Naive thymus-derived CD4-positive, alpha-beta T cell (primary cell): ENCODE data around the gene CAPS. TPM values are rescaled to one million over a fixed set of nuclear protein-coding genes. Genes with fewer than 3 reads are reported as not detected.

Source experiments
- ATAC-seq: fragments of 150-1000 bp; cut with Tn5 transposase; 2 replicates; pipeline ENCODE4 v1.10.0; 2021; ENCODE audit warnings: mild to moderate bottlenecking, moderate library complexity
- CTCF ChIA-PET: fragments of 350-600 bp; sonication (Branson Sonifier 250); formaldehyde crosslinking; loops from one replicate; lab custom pipeline; 2021; ENCODE audit warnings: antibody characterized with exemption; lab: Charles Lee
- POLR2A ChIA-PET: fragments of 350-600 bp; sonication (Branson Sonifier 250); formaldehyde crosslinking; loops from one replicate; lab custom pipeline; 2021; ENCODE audit warnings: antibody characterized with exemption, inconsistent platforms; lab: Charles Lee
- DNase-seq, 9 donors: peaks; one replicate each; pipeline versions ENCODE4 v3.0.0 to v3.0.0-alpha.2; 2020 to 2022; ENCODE audit warnings: mixed read lengths in 1 of 9
- H3K27ac ChIP-seq: one replicate; pipeline ENCODE4 v1.7.0; 2013; ENCODE audit warnings: mild to moderate bottlenecking, low read depth, low read length, moderate library complexity
- H3K27me3 ChIP-seq, 2 donors: one replicate each; pipeline ENCODE4 v1.7.0; 2013; ENCODE audit warnings: low read length in 2 of 2, mild to moderate bottlenecking in 2 of 2, moderate library complexity in 2 of 2; ENCODE audit not compliant: control insufficient read depth in 2 of 2, insufficient read depth in 2 of 2
- H3K36me3 ChIP-seq, 3 experiments: 1 replicate in 2 of 3; 2 replicates in 1 of 3; pipeline ENCODE4 v1.7.0; 2013; ENCODE audit warnings: low read length in 3 of 3, mild to moderate bottlenecking in 3 of 3, moderate library complexity in 1 of 3; ENCODE audit not compliant: insufficient read depth in 3 of 3, control insufficient read depth in 2 of 3
- H3K4me1 ChIP-seq, 2 donors: one replicate each; pipeline ENCODE4 v1.7.0; 2013; ENCODE audit warnings: low read length in 2 of 2, mild to moderate bottlenecking in 2 of 2, moderate library complexity in 1 of 2; ENCODE audit not compliant: control insufficient read depth in 2 of 2, insufficient read depth in 2 of 2
- H3K4me3 ChIP-seq: 2 replicates; pipeline ENCODE4 v1.7.0; 2013; ENCODE audit warnings: mild to moderate bottlenecking, low read length
- H3K9me3 ChIP-seq, 3 experiments: 1 replicate in 2 of 3; 2 replicates in 1 of 3; pipeline ENCODE4 v1.7.0; 2013; ENCODE audit warnings: low read length in 3 of 3; ENCODE audit not compliant: control insufficient read depth in 2 of 3
- H3K27ac Mint-ChIP-seq, 9 donors: one replicate each; pipeline ENCODE4 v1.8.0; 2020 to 2022; ENCODE audit warnings: mixed read lengths in 9 of 9, mild to moderate bottlenecking in 8 of 9, moderate library complexity in 5 of 9, inconsistent platforms in 2 of 9
- H3K27me3 Mint-ChIP-seq, 5 donors: one replicate each; pipeline ENCODE4 v1.8.0; 2021 to 2022; ENCODE audit warnings: mixed read lengths in 5 of 5, mild to moderate bottlenecking in 1 of 5
- H3K36me3 Mint-ChIP-seq, 5 donors: one replicate each; pipeline ENCODE4 v1.8.0; 2020 to 2022; ENCODE audit warnings: mixed read lengths in 5 of 5, mild to moderate bottlenecking in 3 of 5, inconsistent platforms in 1 of 5
- H3K4me1 Mint-ChIP-seq, 7 donors: one replicate each; pipeline ENCODE4 v1.8.0; 2020 to 2022; ENCODE audit warnings: mixed read lengths in 7 of 7, mild to moderate bottlenecking in 3 of 7, inconsistent platforms in 1 of 7
- H3K4me3 Mint-ChIP-seq, 10 donors: one replicate each; pipeline ENCODE4 v1.8.0; 2020 to 2022; ENCODE audit warnings: mild to moderate bottlenecking in 10 of 10, mixed read lengths in 10 of 10, moderate library complexity in 6 of 10, inconsistent platforms in 2 of 10
- H3K9me3 Mint-ChIP-seq, 11 donors: one replicate each; pipeline ENCODE4 v1.8.0; 2020 to 2022; ENCODE audit warnings: mixed read lengths in 11 of 11, mild to moderate bottlenecking in 4 of 11, inconsistent platforms in 1 of 11, moderate library complexity in 1 of 11
- intact Hi-C, 2 donors: fragments of 100-400 bp; cut with micrococcal nuclease; formaldehyde crosslinking; loops; one replicate each; pipeline ENCODE4 v1.15.1; 2023
- polyA plus RNA-seq, 2 donors: library from polyadenylated mRNA; unstranded; fragments of 300-500 nt; fragmentation: Illumina TruSeq; gene quantifications; one replicate each; pipeline ENCODE4 v1.2.3, GENCODE V29; 2021
- total RNA-seq, 6 experiments: library from RNA in 5 of 6; stranded (reverse) in 5 of 6; gene quantifications; 1 replicate in 5 of 6; 2 replicates in 1 of 6; pipeline ENCODE4 v1.2.3 and lab custom pipeline; 2021 to 2026

Gene CAPS
- total and polyA plus RNA-seq, 7 experiments from 2014 or later = 1.6 to 80.6 (median 45.2) TPM

GRCh38 chr19:5948752-5949564, 34.9 kb downstream of the CAPS start:
- intact Hi-C loops = loop anchor here in 1 of 2 donors (2.0 kb wide), 1 partner anchor 14 kb away; no protein-coding TSS in a partner anchor
- Mint-ChIP-seq H3K4me3 (peak overlapping the region; percentile 69 to 84 (median 81)), H3K9me3 (peaks cover 0 to 6% (median 0%) of the 10 kb centered on the region in 11 donors), H3K27me3 (no peaks in the 10 kb centered on the region), H3K4me1 (peaks cover 72 to 95% (median 89%) of the 10 kb centered on the region in 7 donors), H3K27ac (peak overlapping the region; percentile 86 to 99 (median 93)), H3K36me3 (peaks cover 0 to 11% (median 4%) of the 10 kb centered on the region in 5 donors)
- no peaks in the 10 kb centered on the region for H3K27me3 ChIP-seq
- ATAC-seq (no peak), DNase-seq (peak in 4 of 9 donors; percentile 11 to 26 (median 20))
- ChIA-PET CTCF (interaction anchor here (0.9 to 3.6 kb wide), 5 partner anchors 14 to 74 kb away, joined by 3 to 21 read pairs (median 4); no protein-coding TSS in a partner anchor), POLR2A (interaction anchor here (0.9 to 7.1 kb wide), 9 partner anchors 8 to 45 kb away, joined by 4 to 89 read pairs (median 6); partner anchors contain the start of genes NDUFA11 and VMAC)
- no peaks in the 10 kb centered on the region for H3K9me3 ChIP-seq
- peak overlapping the region; percentile 12 for H3K4me3 ChIP-seq
- H3K36me3 ChIP-seq = peaks cover 0 to 8% (median 0%) of the 10 kb centered on the region in 3 experiments
- peak overlapping the region; percentile 71 for H3K27ac ChIP-seq
- H3K4me1 ChIP-seq = peaks cover 32 to 73% of the 10 kb centered on the region in 2 donors

DNA sequence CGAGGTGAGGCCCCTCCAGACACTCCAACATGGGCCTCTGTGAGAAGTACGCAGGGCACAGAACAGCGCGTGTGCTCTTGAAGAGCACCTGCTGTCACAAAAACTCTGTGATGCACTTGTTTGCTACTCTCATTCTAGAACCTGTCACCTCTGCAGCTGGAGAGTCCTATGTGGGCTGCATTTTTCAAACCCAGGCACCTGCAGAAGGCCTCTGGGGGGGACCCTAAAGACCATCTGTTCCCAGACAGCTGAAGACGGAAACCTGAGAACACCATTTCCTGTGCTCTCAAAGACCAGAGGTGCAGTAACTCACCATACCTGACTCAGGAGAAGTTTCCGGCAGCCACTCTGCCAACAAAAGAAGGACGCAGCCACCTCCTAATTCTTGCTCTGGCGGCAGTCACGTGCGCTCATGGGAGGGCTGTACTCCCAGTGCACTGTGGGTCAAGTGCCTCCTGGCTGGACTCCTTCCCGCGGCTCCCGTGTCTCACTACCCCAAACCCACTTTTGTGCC, 35.8 kb downstream of the CAPS start:
- intact Hi-C loops = loop anchor here (1.0 to 2.0 kb wide), 5 partner anchors 12 to 45 kb away; partner anchors contain the start of genes RANBP3 (in 1 of the 2) and VMAC (in 1 of the 2)
- POLR2A ChIA-PET = interaction anchor here (1.7 to 7.1 kb wide), 7 partner anchors 11 to 46 kb away, joined by 4 to 89 read pairs (median 13); partner anchors contain the start of genes NDUFA11 and VMAC
- peak overlapping the region; percentile 71 to 85 (median 81) for H3K4me3 Mint-ChIP-seq
- H3K27ac ChIP-seq = peak overlapping the region; percentile 71
- no peaks in the 10 kb centered on the region for H3K9me3 ChIP-seq
- peaks cover 32 to 81% of the 10 kb centered on the region in 2 donors for H3K4me1 ChIP-seq
- H3K36me3 ChIP-seq = peaks cover 0 to 8% (median 0%) of the 10 kb centered on the region in 3 experiments
- H3K36me3 Mint-ChIP-seq = peaks cover 0 to 11% (median 4%) of the 10 kb centered on the region in 5 donors
- H3K4me1 Mint-ChIP-seq = peaks cover 78 to 100% (median 95%) of the 10 kb centered on the region in 7 donors
- H3K27me3 Mint-ChIP-seq = no peaks in the 10 kb centered on the region
- ATAC-seq = peak; percentile 47
- CTCF ChIA-PET = interaction anchor here (1.5 to 3.8 kb wide), 3 partner anchors 12 to 46 kb away, joined by 4 to 21 read pairs (median 16); no protein-coding TSS in a partner anchor
- H3K27me3 ChIP-seq = no peaks in the 10 kb centered on the region
- H3K9me3 Mint-ChIP-seq = peaks cover 0 to 6% (median 0%) of the 10 kb centered on the region in 11 donors
- peak overlapping the region; percentile 43 for H3K4me3 ChIP-seq
- H3K27ac Mint-ChIP-seq = peak overlapping the region; percentile 86 to 99 (median 93)
- DNase-seq = peak in 7 of 9 donors; percentile 38 to 58 (median 55)

- Mint-ChIP-seq H3K9me3 (peaks cover 0 to 6% (median 0%) of the 10 kb centered on the region in 11 donors), H3K36me3 (peaks cover 0 to 5% (median 0%) of the 10 kb centered on the region in 5 donors), H3K4me1 (peaks cover 79 to 100% (median 92%) of the 10 kb centered on the region in 7 donors), H3K27me3 (no peaks in the 10 kb centered on the region), H3K4me3 (peak overlapping the region; percentile 70 to 85 (median 79)), H3K27ac (peak overlapping the region; percentile 86 to 99 (median 93))
- Histone ChIP-seq H3K27ac (peak overlapping the region; percentile 71), H3K4me3 (peak overlapping the region; percentile 43), H3K36me3 (peaks cover 0 to 2% (median 0%) of the 10 kb centered on the region in 3 experiments), H3K27me3 (no peaks in the 10 kb centered on the region), H3K4me1 (peaks cover 32 to 87% of the 10 kb centered on the region in 2 donors), H3K9me3 (no peaks in the 10 kb centered on the region)
- ChIA-PET POLR2A (interaction anchor here (0.6 to 7.1 kb wide), 6 partner anchors 10 to 47 kb away, joined by 3 to 89 read pairs (median 16); partner anchors contain the start of genes NDUFA11 and VMAC), CTCF (interaction anchor here (1.3 to 3.8 kb wide), 4 partner anchors 11 to 146 kb away, joined by 3 to 16 read pairs (median 4); partner anchors contain the start of gene VMAC)
- intact Hi-C loops = loop anchor here (1.0 to 2.0 kb wide), 4 partner anchors 12 to 46 kb away; partner anchors contain the start of genes RANBP3 (in 1 of the 2) and VMAC (in 1 of the 2)
- DNase-seq = peak in 5 of 9 donors; percentile 18 to 29 (median 24)
- ATAC-seq = peak; percentile 53
These were observed 36.7 kb downstream of the CAPS start for GRCh38 chr19:5950741-5951140.

DNA sequence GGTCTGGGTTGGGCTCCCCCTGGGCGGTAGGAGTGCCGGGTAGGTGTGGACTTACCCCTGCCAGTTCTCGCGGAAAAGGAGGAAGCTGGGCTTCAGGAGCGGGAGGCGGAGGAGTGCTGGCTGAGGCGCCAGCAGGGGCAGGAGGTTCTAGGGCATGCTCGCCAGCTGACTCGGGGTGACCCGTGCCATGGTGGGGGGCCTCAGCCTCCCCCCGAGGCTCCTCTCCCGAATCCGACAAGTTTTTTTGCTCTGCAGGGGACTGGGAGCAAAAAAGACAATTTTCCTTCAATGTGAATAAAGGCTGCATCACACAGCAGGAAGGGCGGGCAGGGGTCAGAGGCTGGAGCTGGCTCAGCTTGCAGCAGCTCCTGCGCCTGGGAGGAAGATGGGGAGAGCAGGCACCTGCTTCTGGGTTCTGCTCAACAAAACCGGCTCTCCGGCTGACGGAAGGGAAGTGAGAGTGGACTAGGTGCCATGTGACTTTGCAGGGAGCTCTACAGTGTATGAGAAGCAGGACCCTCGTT, 37.3 kb downstream of the CAPS start:
- H3K36me3 ChIP-seq = no peaks in the 10 kb centered on the region
- peak overlapping the region; percentile 71 for H3K27ac ChIP-seq
- H3K27ac Mint-ChIP-seq = peak overlapping the region; percentile 74 to 99 (median 94)
- peaks cover 0 to 6% (median 0%) of the 10 kb centered on the region in 11 donors for H3K9me3 Mint-ChIP-seq
- peak overlapping the region; percentile 64 to 84 (median 76) for H3K4me3 Mint-ChIP-seq
- no peak overlapping the region for H3K4me3 ChIP-seq
- no peak for DNase-seq
- no peak for ATAC-seq
- no peaks in the 10 kb centered on the region for H3K27me3 ChIP-seq
- H3K9me3 ChIP-seq = no peaks in the 10 kb centered on the region
- intact Hi-C loops = loop anchor here in 1 of 2 donors (2.0 kb wide), 2 partner anchors 35 to 47 kb away; partner anchors contain the start of gene VMAC
- POLR2A ChIA-PET = interaction anchor here (0.6 to 7.1 kb wide), 5 partner anchors 9 to 47 kb away, joined by 3 to 89 read pairs (median 19); partner anchors contain the start of genes NDUFA11 and VMAC
- peaks cover 32 to 88% of the 10 kb centered on the region in 2 donors for H3K4me1 ChIP-seq
- H3K36me3 Mint-ChIP-seq = peaks cover 0 to 6% (median 0%) of the 10 kb centered on the region in 5 donors
- peaks cover 78 to 100% (median 91%) of the 10 kb centered on the region in 7 donors for H3K4me1 Mint-ChIP-seq
- H3K27me3 Mint-ChIP-seq = no peaks in the 10 kb centered on the region
- CTCF ChIA-PET = interaction anchor here (0.6 to 3.8 kb wide), 7 partner anchors 10 to 147 kb away, joined by 3 to 16 read pairs (median 3); partner anchors contain the start of gene VMAC

DNA sequence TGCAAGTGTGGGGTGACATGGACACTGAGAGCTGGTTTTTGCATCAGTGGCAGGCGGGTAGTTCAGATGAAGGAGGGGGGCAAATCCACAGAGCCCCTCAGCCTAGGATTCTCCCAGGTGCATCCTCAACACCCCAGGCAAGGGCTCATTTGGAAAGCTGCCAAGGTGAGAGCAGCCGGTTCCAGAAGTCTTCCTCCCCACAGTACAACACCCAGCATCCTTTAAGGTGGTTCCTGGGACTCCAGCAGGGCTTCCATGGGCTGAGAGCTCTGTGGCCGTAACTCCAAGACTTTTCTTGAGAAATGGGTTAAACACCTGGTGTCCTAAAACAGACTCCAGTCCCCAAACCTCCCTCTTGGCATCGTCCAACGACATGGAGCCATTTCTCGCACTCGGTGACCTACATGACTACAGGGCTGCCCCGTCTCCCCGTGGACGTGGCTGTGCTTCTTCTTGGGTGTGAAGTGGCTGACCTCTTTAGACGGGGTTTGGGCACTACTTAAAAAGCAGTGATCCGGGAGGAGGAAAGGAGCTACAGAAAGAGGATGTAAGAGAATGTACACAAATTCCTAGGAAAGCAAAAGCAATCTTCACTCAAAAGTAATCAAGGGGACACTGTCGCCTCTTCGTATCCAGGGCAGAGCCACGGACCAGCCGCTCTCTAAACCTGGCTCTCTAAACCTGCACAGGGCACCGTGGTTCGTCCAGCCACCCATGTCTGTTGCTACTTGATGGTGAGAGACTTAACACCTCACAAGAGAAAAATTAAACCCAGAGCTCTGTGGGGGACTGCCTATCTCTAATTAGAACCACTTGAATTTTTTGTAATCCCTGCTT, 38.4 kb downstream of the CAPS start:
- CTCF ChIA-PET = interaction anchor here (1.2 to 3.8 kb wide), 3 partner anchors 9 to 148 kb away, joined by 3 to 16 read pairs (median 3); no protein-coding TSS in a partner anchor
- Mint-ChIP-seq H3K4me3 (peak overlapping the region; percentile 47 to 84 (median 75)), H3K36me3 (peaks cover 0 to 6% (median 0%) of the 10 kb centered on the region in 5 donors), H3K9me3 (peaks cover 0 to 6% (median 0%) of the 10 kb centered on the region in 11 donors), H3K27me3 (no peaks in the 10 kb centered on the region), H3K4me1 (peaks cover 71 to 99% (median 94%) of the 10 kb centered on the region in 7 donors), H3K27ac (peak overlapping the region; percentile 45 to 97 (median 93))
- Histone ChIP-seq H3K4me3 (no peak overlapping the region), H3K9me3 (no peaks in the 10 kb centered on the region), H3K27ac (peak overlapping the region; percentile 29), H3K27me3 (no peaks in the 10 kb centered on the region), H3K36me3 (no peaks in the 10 kb centered on the region), H3K4me1 (peaks cover 32 to 79% of the 10 kb centered on the region in 2 donors)
- ATAC-seq (no peak), DNase-seq (no peak)
- POLR2A ChIA-PET = interaction anchor here (0.5 to 7.1 kb wide), 9 partner anchors 8 to 1393 kb away, joined by 3 to 89 read pairs (median 12); partner anchors contain the start of genes NDUFA11, RANBP3 and VMAC
- intact Hi-C loops = loop anchor here (1.0 to 2.0 kb wide), 2 partner anchors 10 to 48 kb away; partner anchors contain the start of gene VMAC (in 1 of the 2)
